Muscle of back (tissue), 11 donors: ENCODE data around the gene KCNN3. TPM values are rescaled to one million over a fixed set of nuclear protein-coding genes. Genes with fewer than 3 reads are reported as not detected.
A peak's percentile ranks its signal among the peaks of the same experiment; 100 is the strongest.

Experiments used
- DNase-seq, 3 donors: peaks; one replicate each; pipeline versions ENCODE4 v3.0.0 to v3.0.0-alpha.2; 2013
- polyA plus RNA-seq, 10 donors: library from polyadenylated mRNA; unstranded; fragments of 120-200 nt; gene quantifications; one replicate each; pipeline ENCODE4 v1.2.1, GENCODE V29; 2013; ENCODE audit not compliant: insufficient read length in 10 of 10

The KCNN3 gene
- polyA plus RNA-seq, 10 donors = 6.2 to 9.8 (median 8.3) TPM

GRCh38 chr1:154819628-154820590 lies 50.2 kb downstream of the KCNN3 start:
- DNase-seq = no peak

DNA sequence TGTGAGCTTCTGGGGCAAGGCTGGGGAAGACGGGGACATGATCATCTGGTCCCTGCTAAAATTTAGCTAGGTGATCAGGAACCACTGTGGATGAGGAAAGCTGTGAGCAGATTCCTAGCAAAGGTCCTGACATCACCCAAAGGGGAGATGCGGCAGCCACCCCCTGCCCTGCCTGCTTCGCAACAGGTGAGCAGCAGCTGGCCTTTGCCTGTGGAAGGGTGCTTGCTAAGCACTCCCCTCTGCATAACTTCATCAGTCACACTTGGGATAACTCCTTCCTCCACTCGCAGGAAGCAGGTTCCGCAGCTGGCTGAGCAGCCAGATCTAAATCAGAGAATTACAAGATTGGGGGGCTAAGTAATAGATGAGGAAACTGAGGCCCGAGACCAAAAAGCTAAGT lies 51.2 kb downstream of the KCNN3 start:
- no peak for DNase-seq

DNA sequence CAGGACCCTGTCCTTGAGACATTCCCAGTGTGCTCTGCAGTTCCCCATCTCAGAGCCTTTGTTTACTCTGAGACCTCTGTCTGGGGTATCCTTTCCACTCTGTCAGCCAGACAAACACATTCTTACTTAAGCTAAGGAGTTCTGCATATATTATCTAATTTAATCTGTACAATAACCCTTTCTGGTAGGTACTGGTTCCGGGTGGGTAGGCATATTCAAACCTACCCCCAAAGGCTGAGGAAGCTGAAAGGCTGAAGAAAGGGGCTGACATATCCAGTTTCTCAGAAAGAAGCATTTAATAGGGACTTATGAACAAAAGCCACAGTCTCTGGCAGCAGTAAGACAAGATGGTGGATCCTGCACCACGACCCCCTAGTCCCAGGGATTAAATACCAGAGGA lies 53.1 kb downstream of the KCNN3 start:
- no peak for DNase-seq

DNA sequence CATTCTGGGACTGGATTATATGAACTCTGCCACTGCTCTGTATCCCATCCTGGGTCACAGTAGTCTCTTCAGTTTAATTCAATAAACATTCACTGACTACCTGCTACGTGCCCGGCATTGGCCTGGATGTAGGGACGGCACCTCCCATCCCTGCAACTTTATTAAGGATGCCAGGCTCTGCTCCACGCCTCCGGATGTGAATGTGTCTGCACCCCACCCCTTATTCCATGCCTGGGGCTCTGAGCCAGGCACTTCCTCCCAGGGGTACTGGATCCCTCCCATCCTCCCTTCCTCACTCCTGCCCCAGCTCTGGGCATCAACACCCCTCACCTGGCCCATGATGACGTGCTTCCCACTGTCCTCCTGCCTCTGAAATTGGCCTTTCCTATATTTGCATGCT lies 53.7 kb downstream of the KCNN3 start:
- DNase-seq = no peak

DNA sequence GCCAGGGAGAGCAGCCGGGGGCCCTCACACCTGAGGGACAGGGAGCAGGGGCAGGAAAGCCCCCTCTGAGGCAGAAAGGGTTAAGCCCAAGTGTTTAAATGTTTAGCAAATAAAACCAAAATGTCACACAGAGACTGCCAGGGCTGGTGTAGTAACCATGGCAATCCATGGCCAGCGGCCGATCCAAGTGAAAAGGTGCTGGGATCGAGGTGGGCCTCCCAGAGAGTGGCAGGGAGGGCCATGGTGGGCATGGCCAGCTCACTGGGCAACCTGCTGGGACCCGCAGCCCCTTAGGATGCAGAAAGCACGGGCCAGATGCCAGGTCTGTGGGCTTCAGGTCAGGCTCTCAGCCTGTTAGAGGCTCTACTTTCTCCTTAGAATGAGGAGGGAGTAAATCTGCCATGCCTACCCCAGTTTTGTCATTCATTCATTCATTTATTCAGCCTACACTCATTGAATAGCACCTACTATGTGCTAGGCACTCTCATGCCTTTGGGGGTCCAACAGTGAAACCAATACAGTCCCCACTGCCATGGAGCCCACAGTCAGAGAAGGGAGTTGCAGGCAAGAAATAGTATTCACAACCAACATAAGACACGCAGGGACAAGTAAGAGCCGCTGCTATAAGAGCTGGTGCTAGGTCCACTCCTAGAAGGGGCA lies 56.1 kb downstream of the KCNN3 start:
- DNase-seq = no peak

DNA sequence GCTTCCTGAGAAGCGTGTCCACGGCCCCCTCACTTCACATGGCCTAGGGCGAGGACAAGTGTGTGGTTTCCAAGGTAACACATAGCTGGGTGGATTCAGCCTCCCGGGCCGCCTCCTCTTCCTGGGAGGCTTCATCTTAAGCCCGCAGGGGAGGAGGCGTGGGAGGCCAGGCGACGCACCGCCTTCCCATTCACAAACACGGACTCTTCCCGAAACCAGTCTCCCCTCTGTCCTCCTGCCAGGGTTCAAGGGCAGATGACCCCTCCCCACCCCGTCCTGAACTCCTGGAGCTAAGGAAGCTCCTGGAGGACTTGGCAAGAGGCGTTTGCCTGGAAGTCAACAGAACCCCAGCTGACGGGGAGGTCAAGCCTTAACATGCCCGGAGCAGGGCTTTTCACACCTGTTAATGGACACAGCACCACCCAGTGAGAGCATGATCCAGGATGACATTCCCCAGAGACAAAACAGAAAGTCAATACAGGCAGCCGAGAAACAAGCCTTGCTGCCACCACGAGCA lies 56.7 kb downstream of the KCNN3 start:
- DNase-seq = peak in 1 of 3 donors; percentile 48

GRCh38 chr1:154812877-154813276 lies 57.2 kb downstream of the KCNN3 start:
- DNase-seq = no peak

GRCh38 chr1:154810571-154810970 lies 59.5 kb downstream of the KCNN3 start:
- no peak for DNase-seq

DNA sequence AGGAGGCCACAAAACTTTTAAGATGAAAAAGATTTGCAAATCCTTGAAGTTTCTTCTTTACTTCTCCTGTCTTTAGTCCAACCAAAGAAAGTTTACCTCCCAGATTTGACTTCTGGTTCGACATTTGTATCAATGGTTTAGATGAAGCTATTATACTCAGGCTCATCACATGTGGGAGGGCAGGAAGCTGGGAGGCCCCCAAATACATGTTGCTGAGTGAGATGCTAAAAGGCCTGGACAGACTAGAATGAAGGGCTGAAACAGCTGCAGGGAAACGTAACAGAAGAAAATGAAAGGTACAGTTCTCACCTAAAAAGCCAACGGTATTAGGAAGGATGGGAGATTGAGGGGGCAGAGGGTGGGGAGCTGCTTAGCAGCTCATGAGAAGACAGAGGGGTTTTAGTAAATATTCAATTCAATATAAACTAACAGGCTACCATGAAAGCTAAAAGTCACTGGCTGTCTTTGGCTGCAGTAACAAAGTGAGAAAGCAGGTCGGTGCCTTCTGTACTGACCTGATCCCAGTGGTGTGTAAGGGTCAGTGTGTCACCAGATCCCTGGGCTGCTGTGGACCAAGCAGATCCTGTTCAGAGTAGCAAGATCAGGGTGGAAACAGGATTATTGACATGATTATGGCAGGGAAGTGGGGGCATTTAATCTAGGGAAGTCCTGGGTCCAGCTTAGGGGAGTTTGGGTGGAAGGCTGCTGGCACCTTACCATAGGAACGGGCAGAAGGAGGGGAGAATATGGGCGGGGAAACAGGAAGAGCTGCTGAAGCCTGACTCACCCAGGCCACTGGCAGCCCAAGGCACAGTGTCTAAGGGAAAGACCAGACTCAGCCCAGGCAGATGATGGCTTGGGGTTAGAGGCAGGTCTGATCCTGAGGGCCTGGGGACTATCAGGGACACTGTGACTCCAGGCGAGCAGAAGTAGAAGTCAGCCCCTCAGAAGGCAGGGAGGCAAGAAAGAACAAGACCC lies 60.4 kb downstream of the KCNN3 start:
- no peak for DNase-seq

- DNase-seq = peak in 1 of 3 donors; percentile 29
Measured at GRCh38 chr1:154808909-154809262, 61.2 kb downstream of the KCNN3 start.

- no peak for DNase-seq
Measured at GRCh38 chr1:154808261-154808908, 61.7 kb downstream of the KCNN3 start.

GRCh38 chr1:154807048-154807591 lies 63.0 kb downstream of the KCNN3 start:
- no peak for DNase-seq

DNA sequence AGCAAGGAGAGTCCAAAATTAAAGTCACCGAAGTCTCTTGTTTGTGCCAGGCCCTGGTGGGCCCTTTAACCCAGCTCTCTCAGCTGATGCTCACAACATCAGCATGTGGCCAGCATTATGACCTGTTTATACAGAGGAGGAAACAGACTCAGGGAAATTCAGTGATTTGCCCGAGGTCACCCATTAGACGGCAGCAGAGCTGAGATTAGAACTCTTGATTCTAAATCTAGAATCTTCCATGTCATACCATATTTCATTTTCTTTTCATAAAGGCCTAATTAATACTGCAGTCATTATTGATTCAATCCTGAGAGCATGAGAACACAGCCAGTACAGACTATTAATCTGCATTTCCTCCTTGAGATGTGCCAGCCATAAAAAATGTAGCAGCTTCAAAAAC lies 63.7 kb downstream of the KCNN3 start:
- DNase-seq = no peak

GRCh38 chr1:154802982-154803920 lies 66.8 kb downstream of the KCNN3 start:
- DNase-seq = peak; percentile 48 to 73 (median 50)

GRCh38 chr1:154802336-154802969 lies 67.6 kb downstream of the KCNN3 start:
- peak in 1 of 3 donors; percentile 40 for DNase-seq

- DNase-seq = peak; percentile 55 to 80 (median 56)
Measured at GRCh38 chr1:154801234-154802011, 68.7 kb downstream of the KCNN3 start.

DNA sequence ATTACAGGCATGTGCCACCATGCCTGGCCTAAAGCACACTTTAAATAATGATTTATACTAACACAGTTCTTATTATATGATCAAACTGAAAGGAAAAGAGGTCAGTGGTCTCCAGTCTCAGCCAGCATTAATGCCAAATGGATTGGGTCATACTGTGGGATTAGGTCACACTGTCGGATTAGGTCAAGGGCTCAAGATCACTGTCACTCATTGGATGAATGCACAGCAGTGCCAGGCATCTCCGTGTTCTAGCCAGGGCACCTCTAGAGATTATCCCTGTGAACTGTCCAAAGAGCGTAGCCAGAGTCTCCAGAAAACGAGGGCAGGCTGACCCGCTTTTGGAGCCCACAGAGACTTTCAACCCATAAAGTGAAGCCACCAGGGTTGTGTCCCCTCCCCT lies 70.9 kb downstream of the KCNN3 start:
- no peak for DNase-seq

DNA sequence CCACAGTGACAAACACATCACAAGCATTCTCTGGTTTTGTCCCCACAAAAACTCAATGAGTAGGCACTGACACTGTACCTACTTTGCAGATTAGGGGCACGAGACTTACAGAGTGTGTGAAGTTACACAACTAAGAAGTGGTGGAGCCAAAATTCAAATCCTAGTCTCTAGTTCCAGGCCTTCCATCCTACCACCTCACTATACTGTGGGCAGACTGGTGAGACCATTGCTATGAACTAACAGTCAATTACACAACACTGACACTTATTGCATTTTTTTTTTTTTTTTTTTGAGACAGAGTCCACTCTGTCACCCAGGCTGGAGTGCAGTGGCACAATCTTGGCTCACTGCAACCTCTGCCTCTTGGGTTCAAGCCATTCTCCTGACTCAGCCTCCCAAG lies 71.4 kb downstream of the KCNN3 start:
- DNase-seq = no peak
